SK-N-SH (cell line): Measurements from ENCODE around the gene CDH23. TPM values are rescaled to one million over a fixed set of nuclear protein-coding genes. Genes with fewer than 3 reads are reported as not detected.

ENCODE experiments used
- CTCF ChIA-PET: fragments of 300-600, 350-600 bp; formaldehyde crosslinking; extraction: SDS; loops from one replicate; lab custom pipeline; 2021; lab: Yijun Ruan, JAX
- POLR2A ChIA-PET: fragments of 350-600 bp; sonication (Branson Sonifier 250); formaldehyde crosslinking; extraction: SDS; loops from one replicate; lab custom pipeline; 2020; ENCODE audit warnings: antibody characterized with exemption, inconsistent platforms; lab: Yijun Ruan, JAX
- DNase-seq: peaks from one replicate; pipeline ENCODE4 v3.0.0; 2012
- H2AFZ ChIP-seq: fragments of 200-600 bp; sonication (generic); 2 replicates; pipeline ENCODE4 v1.8.1; 2016; ENCODE audit warnings: antibody characterized with exemption, mild to moderate bottlenecking, low read depth
- H3F3A ChIP-seq: fragments of 200-600 bp; sonication (generic); replicated peaks from 2 replicates; pipeline ENCODE3; 2016; ENCODE audit warnings: antibody characterized with exemption, mild to moderate bottlenecking; ENCODE audit not compliant: insufficient read depth
- H3K27ac ChIP-seq, 2 experiments: fragments of 200-500 bp in 1 of 2; fragments of 200-600 bp in 1 of 2; sonication (Bioruptor generic) in 1 of 2; sonication (generic), shearing (Covaris generic) in 1 of 2; 2 replicates each; pipeline versions ENCODE4 v1.5.1 to v1.6.1; 2014 to 2016; ENCODE audit warnings: low read depth in 2 of 2, inconsistent platforms in 1 of 2, low read length in 1 of 2, mild to moderate bottlenecking in 1 of 2, mixed read lengths in 1 of 2
- H3K27me3 ChIP-seq: fragments of 200-600 bp; sonication (generic), shearing (Covaris generic); 2 replicates; pipeline ENCODE4 v1.6.1; 2016; ENCODE audit warnings: mixed run types; ENCODE audit not compliant: insufficient read depth
- H3K36me3 ChIP-seq, 2 experiments: fragments of 200-500 bp in 1 of 2; fragments of 200-600 bp in 1 of 2; sonication (Bioruptor generic) in 1 of 2; sonication (generic) in 1 of 2; replicated peaks in 1 of 2; 2 replicates each; pipeline versions ENCODE3 to v1.5.1; 2014 to 2016; ENCODE audit warnings: low read length in 1 of 2, mild to moderate bottlenecking in 1 of 2; ENCODE audit not compliant: insufficient read depth in 2 of 2, control insufficient read depth in 1 of 2
- H3K4me1 ChIP-seq, 2 experiments: fragments of 200-500 bp in 1 of 2; fragments of 200-600 bp in 1 of 2; sonication (Bioruptor generic) in 1 of 2; sonication (generic), shearing (Covaris generic) in 1 of 2; 2 replicates each; pipeline versions ENCODE4 v1.5.1 to v1.6.1; 2014 to 2016; ENCODE audit warnings: low read depth in 1 of 2, low read length in 1 of 2, mixed run types in 1 of 2; ENCODE audit not compliant: insufficient read depth in 2 of 2, control insufficient read depth in 1 of 2
- H3K4me2 ChIP-seq: fragments of 200-600 bp; sonication (generic), shearing (Covaris generic); 2 replicates; pipeline ENCODE4 v1.6.1; 2017; ENCODE audit warnings: mixed run types
- H3K4me3 ChIP-seq, 2 experiments: fragments of 200-500 bp in 1 of 2; fragments of 200-600 bp in 1 of 2; sonication (Bioruptor generic) in 1 of 2; sonication (generic), shearing (Covaris generic) in 1 of 2; 2 replicates each; pipeline versions ENCODE4 v1.5.1 to v1.8.1; 2014 to 2016; ENCODE audit warnings: low read depth in 2 of 2, inconsistent platforms in 1 of 2, low read length in 1 of 2, mild to moderate bottlenecking in 1 of 2, mixed read lengths in 1 of 2, moderate library complexity in 1 of 2
- H3K79me2 ChIP-seq: fragments of 200-600 bp; sonication (generic); 2 replicates; pipeline ENCODE4 v1.8.1; 2017; ENCODE audit warnings: mild to moderate bottlenecking; ENCODE audit not compliant: insufficient read depth
- H3K9ac ChIP-seq: fragments of 200-600 bp; sonication (generic); 2 replicates; pipeline ENCODE4 v1.6.1; 2017; ENCODE audit warnings: mixed run types
- H3K9me2 ChIP-seq: fragments of 200-600 bp; sonication (generic); 2 replicates; pipeline ENCODE4 v1.6.1; 2017; ENCODE audit warnings: mixed run types
- H3K9me3 ChIP-seq: fragments of 200-600 bp; sonication (generic); 2 replicates; pipeline ENCODE4 v1.6.1; 2017; ENCODE audit warnings: mixed run types, mild to moderate bottlenecking, moderate library complexity
- H4K20me1 ChIP-seq: fragments of 200-600 bp; sonication (generic); 2 replicates; pipeline ENCODE4 v1.6.1; 2017; ENCODE audit warnings: mild to moderate bottlenecking, mixed run types; ENCODE audit not compliant: insufficient read depth
- CHD2 ChIP-seq: fragments of 150-350 bp; IDR thresholded peaks from 2 replicates; pipeline ENCODE4 v1.6.1; 2018; ENCODE audit warnings: low read length; ENCODE audit not compliant: partially characterized antibody
- CTCF ChIP-seq: fragments of 200-600 bp; sonication (generic); IDR thresholded peaks from 2 replicates; pipeline ENCODE4 v1.6.1; 2017; ENCODE audit warnings: antibody characterized with exemption, mild to moderate bottlenecking, moderate library complexity
- FOSL2 ChIP-seq: IDR thresholded peaks from 2 replicates; pipeline ENCODE4 v1.4.0; 2012; ENCODE audit warnings: low read depth, mild to moderate bottlenecking, moderate library complexity, borderline replicate concordance
- FOXJ3 ChIP-seq: sonication (generic); formaldehyde crosslinking; IDR thresholded peaks from 2 replicates; pipeline ENCODE4 v1.5.1; 2020; ENCODE audit warnings: mild to moderate bottlenecking, missing genetic modification reagents
- GABPA ChIP-seq: IDR thresholded peaks from 2 replicates; pipeline ENCODE4 v1.4.0; 2012; ENCODE audit warnings: low read depth, mild to moderate bottlenecking
- GATA2 ChIP-seq: sonication (generic); formaldehyde crosslinking; IDR thresholded peaks from 2 replicates; pipeline ENCODE4 v1.5.0; 2020; ENCODE audit warnings: mild to moderate bottlenecking, missing genetic modification reagents
- IRF3 ChIP-seq: fragments of 150-350 bp; IDR thresholded peaks from 2 replicates; pipeline ENCODE4 v1.6.1; 2016; ENCODE audit warnings: mild to moderate bottlenecking, low read depth, low read length
- SIN3A ChIP-seq: IDR thresholded peaks from 2 replicates; pipeline ENCODE4 v1.6.1; 2012; ENCODE audit warnings: low read depth, mild to moderate bottlenecking, low read length, moderate library complexity, borderline replicate concordance
- TEAD4 ChIP-seq: IDR thresholded peaks from 2 replicates; pipeline ENCODE4 v1.4.0; 2012; ENCODE audit warnings: mild to moderate bottlenecking, borderline replicate concordance; ENCODE audit not compliant: insufficient read depth
- YY1 ChIP-seq: IDR thresholded peaks from 2 replicates; pipeline ENCODE4 v1.4.0; 2012; ENCODE audit warnings: low read depth, mild to moderate bottlenecking
- WGBS: methylation state at CpG from one replicate; pipeline ENCODE4 v1.1.6; 2017; ENCODE audit warnings: low lambda C conversion rate; 5-methylcytosine and 5-hydroxymethylcytosine counted together
- polyA plus RNA-seq, 3 experiments: library from polyadenylated mRNA; depleted of rRNA; stranded (reverse); fragments of >200 nt; gene quantifications; 2 replicates each; pipeline ENCODE4 v1.2.3, GENCODE V29; 2012

Gene CDH23
- polyA plus RNA-seq, 1 of the 3 experiments (the other 2 are of a cell fraction), result 0.03 TPM

DNA sequence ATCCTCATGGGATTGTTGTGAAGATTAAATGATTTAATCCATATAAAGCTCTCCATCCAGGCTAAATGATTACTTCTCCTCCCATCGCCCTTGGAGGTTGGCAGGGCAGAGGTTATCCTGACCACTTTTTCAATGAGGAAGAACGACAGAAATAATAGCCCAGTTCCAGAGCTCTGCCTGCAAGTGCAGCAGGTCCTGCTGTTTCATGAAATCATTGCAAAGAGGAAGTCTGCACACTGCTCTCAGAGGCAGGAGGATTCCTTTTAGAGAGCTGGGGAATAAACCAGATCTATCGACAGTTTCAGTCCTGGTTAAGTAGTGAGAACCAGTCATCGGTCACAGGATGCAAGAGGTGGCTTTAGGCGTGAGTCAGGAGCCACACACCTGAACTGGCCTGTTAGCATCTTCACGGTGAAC, 25.0 kb upstream of the CDH23 start (continued):
- TF ChIP-seq FOSL2 (no peak), GATA2 (no peak), YY1 (no peak), CHD2 (no peak), FOXJ3 (CRISPR knock-in tag) (no peak), GABPA (no peak), TEAD4 (no peak)
- TF ChIP-seq, all 33 proteins: peak for 0

DNA sequence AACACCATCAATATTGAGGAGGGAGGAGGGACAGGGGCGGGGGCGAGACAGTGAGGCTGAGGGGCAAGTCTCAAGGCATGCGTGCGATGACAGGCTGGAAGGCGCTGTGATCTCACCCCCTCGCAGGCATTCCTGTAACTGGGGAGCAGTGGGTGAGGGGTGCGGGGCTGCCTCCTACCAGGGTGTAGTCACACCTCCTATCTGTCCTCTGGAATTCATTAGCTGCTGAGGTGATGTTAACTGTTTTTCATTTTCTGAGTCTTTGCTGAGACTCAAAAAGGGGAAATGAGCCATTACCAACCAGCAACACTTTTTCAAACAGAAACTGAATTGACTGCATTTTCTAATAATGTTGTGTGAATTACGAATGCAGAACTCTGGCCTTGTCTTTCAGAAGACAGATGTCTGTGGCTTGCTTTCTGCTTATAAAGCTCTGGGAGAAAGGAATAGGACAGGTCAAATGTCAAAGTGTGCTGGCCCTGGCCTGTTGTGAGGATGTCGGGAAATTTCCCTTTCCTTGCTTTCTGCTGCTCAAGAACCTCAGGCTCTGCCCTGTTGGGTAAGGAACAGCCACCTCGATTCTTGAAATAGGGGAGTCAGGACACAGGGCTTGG, 23.7 kb upstream of the CDH23 start:
- Histone ChIP-seq H4K20me1 (no peaks in the 10 kb centered on the region), H3K36me3 (no peaks in the 10 kb centered on the region), H3K4me3 (no peak overlapping the region), H3K9me2 (no peaks in the 10 kb centered on the region), H3F3A (peaks cover 3% of the 10 kb centered on the region), H3K27ac (no peak overlapping the region)
- 78% methylated on average over 10 of the region's 10 CpGs for WGBS
- no peak for TF ChIP-seq IRF3
- no peak for TF ChIP-seq CTCF
- TF ChIP-seq SIN3A, result no peak
- TF ChIP-seq, all 33 proteins: peak for 0
- Histone ChIP-seq H3K4me2 (no peak overlapping the region), H3K27me3 (no peaks in the 10 kb centered on the region; the same call in 1 of the 2 replicates), H3K4me1 (peaks cover 0 to 3% of the 10 kb centered on the region in 2 experiments; a peak in 1 of 4 replicates), H3K79me2 (no peaks in the 10 kb centered on the region), H2AFZ (no peak overlapping the region), H3K9me3 (no peaks in the 10 kb centered on the region), H3K9ac (no peak overlapping the region)
- no peak for DNase-seq
- ChIA-PET POLR2A (no interaction called here), CTCF (interaction anchor here (1.0 to 6.0 kb wide), 6 partner anchors 11 to 335 kb away, joined by 3 to 47 read pairs (median 4); partner anchors contain the start of gene SLC29A3)
